SK-N-SH treated with all-trans-retinoic acid at 6 μM for 48 hours (cell line): ENCODE data around the gene NCK2.

Source experiments
- ATAC-seq: fragments of 200-7000 bp; cut with Tn5 transposase; 3 replicates; pipeline ENCODE4 v1.9.1; 2020; ENCODE audit warnings: mild to moderate bottlenecking, moderate library complexity
- ARNTL ChIP-seq: fragments of 450-650 bp; formaldehyde crosslinking; IDR thresholded peaks from 2 replicates; pipeline ENCODE4 v1.5.0; 2020; ENCODE audit warnings: low read depth, mild to moderate bottlenecking, moderate library complexity, borderline replicate concordance
- BACH2 ChIP-seq: fragments of 250-450 bp; sonication (Bioruptor Pico); IDR thresholded peaks from 2 replicates; pipeline ENCODE4 v1.9.0; 2021; ENCODE audit warnings: mild to moderate bottlenecking, borderline replicate concordance
- CREB5 ChIP-seq: fragments of 250-450 bp; sonication (Bioruptor Pico); IDR thresholded peaks from 2 replicates; pipeline ENCODE4 v1.5.1; 2020; ENCODE audit warnings: low read depth, mild to moderate bottlenecking, moderate library complexity
- CSRNP3 ChIP-seq: fragments of 250-450 bp; sonication (Bioruptor Pico); IDR thresholded peaks from 2 replicates; pipeline ENCODE4 v1.5.1; 2021; ENCODE audit warnings: mild to moderate bottlenecking, moderate library complexity
- GLIS3 ChIP-seq: fragments of 250-450 bp; sonication (Bioruptor Pico); IDR thresholded peaks from 2 replicates; pipeline ENCODE4 v1.5.0; 2020; ENCODE audit warnings: mild to moderate bottlenecking, moderate library complexity
- ISL1 ChIP-seq: fragments of 250-450 bp; sonication (Bioruptor Pico); IDR thresholded peaks from 2 replicates; pipeline ENCODE4 v2.1.2; 2022; ENCODE audit warnings: mild to moderate bottlenecking, moderate library complexity
- OSR1 ChIP-seq: fragments of 250-450 bp; sonication (Bioruptor Pico); IDR thresholded peaks from 2 replicates; pipeline ENCODE4 v1.8.0; 2022; ENCODE audit warnings: moderate library complexity, mild to moderate bottlenecking, inconsistent platforms
- PATZ1 ChIP-seq: fragments of 250-450 bp; sonication (Bioruptor Pico); IDR thresholded peaks from 2 replicates; pipeline ENCODE4 v1.8.0; 2020; ENCODE audit warnings: mild to moderate bottlenecking, moderate library complexity, borderline replicate concordance
- POU6F1 ChIP-seq: fragments of 250-450 bp; sonication (Bioruptor Pico); IDR thresholded peaks from 2 replicates; pipeline ENCODE4 v1.8.0; 2021; ENCODE audit warnings: low read depth, mild to moderate bottlenecking, moderate library complexity, borderline replicate concordance
- PPARA ChIP-seq: fragments of 250-450 bp; sonication (Bioruptor Pico); IDR thresholded peaks from 2 replicates; pipeline ENCODE4 v1.5.0; 2020; ENCODE audit warnings: mild to moderate bottlenecking, borderline replicate concordance
- RARB ChIP-seq: fragments of 250-450 bp; sonication (Bioruptor Pico); IDR thresholded peaks from 2 replicates; pipeline ENCODE4 v1.8.0; 2021; ENCODE audit warnings: mild to moderate bottlenecking, moderate library complexity
- SNAI2 ChIP-seq: fragments of 250-450 bp; sonication (Bioruptor Pico); IDR thresholded peaks from 2 replicates; pipeline ENCODE4 v1.5.0; 2020; ENCODE audit warnings: mild to moderate bottlenecking, moderate library complexity
- TCF4 ChIP-seq: fragments of 250-450 bp; sonication (Bioruptor Pico); IDR thresholded peaks from 2 replicates; pipeline ENCODE4 v1.8.0; 2021; ENCODE audit warnings: mild to moderate bottlenecking, moderate library complexity, borderline replicate concordance
- TOX ChIP-seq: fragments of 250-450 bp; sonication (Bioruptor Pico); IDR thresholded peaks from 2 replicates; pipeline ENCODE4 v1.8.0; 2021; ENCODE audit warnings: mild to moderate bottlenecking, moderate library complexity, borderline replicate concordance
- TSHZ2 ChIP-seq: fragments of 250-450 bp; sonication (Bioruptor Pico); IDR thresholded peaks from 2 replicates; pipeline ENCODE4 v1.5.0; 2020; ENCODE audit warnings: mild to moderate bottlenecking, moderate library complexity
- ZC3H10 ChIP-seq: fragments of 250-450 bp; sonication (Bioruptor Pico); IDR thresholded peaks from 2 replicates; pipeline ENCODE4 v1.5.1; 2021; ENCODE audit warnings: mild to moderate bottlenecking, moderate library complexity
- ZFP3 ChIP-seq: fragments of 250-450 bp; sonication (Bioruptor Pico); IDR thresholded peaks from 2 replicates; pipeline ENCODE4 v1.5.0; 2020; ENCODE audit warnings: mild to moderate bottlenecking, moderate library complexity
- ZFP30 ChIP-seq: fragments of 450-650 bp; formaldehyde crosslinking; IDR thresholded peaks from 2 replicates; pipeline ENCODE4 v1.5.0; 2022; ENCODE audit warnings: mild to moderate bottlenecking, moderate library complexity
- ZNF565 ChIP-seq: fragments of 450-650 bp; formaldehyde crosslinking; conservative IDR thresholded peaks from 2 replicates; pipeline ENCODE4 v1.5.0; 2020; ENCODE audit warnings: low read depth, mild to moderate bottlenecking, moderate library complexity
- ZNF70 ChIP-seq: fragments of 450-650 bp; formaldehyde crosslinking; IDR thresholded peaks from 2 replicates; pipeline ENCODE4 v1.5.0; 2020; ENCODE audit warnings: mild to moderate bottlenecking, moderate library complexity
- ZNF8 ChIP-seq: fragments of 450-650 bp; formaldehyde crosslinking; IDR thresholded peaks from 2 replicates; pipeline ENCODE4 v1.5.0; 2020; ENCODE audit warnings: mild to moderate bottlenecking, moderate library complexity

The NCK2 gene

GRCh38 chr2:105889046-105889445, 144.3 kb downstream of the NCK2 start:
- no peak for TF ChIP-seq SNAI2 (CRISPR knock-in tag)
- TF ChIP-seq ZNF70 (CRISPR knock-in tag) = no peak
- TF ChIP-seq PPARA (CRISPR knock-in tag) = no peak
- TF ChIP-seq POU6F1 = no peak
- no peak for TF ChIP-seq OSR1
- no peak for TF ChIP-seq TSHZ2
- no peak for TF ChIP-seq ARNTL (CRISPR knock-in tag)
- no peak for TF ChIP-seq CREB5 (CRISPR knock-in tag)
- TF ChIP-seq ZNF8 = no peak
- TF ChIP-seq TCF4 (CRISPR knock-in tag) = no peak
- TF ChIP-seq TOX (CRISPR knock-in tag) = no peak
- no peak for TF ChIP-seq GLIS3
- no peak for TF ChIP-seq BACH2
- no peak for TF ChIP-seq ZC3H10
- no peak for ATAC-seq

- TF ChIP-seq TSHZ2 (no peak), CSRNP3 (CRISPR knock-in tag) (no peak), GLIS3 (no peak), ISL1 (CRISPR knock-in tag) (no peak), BACH2 (no peak), ZNF565 (no peak), RARB (CRISPR knock-in tag) (no peak), ZNF70 (CRISPR knock-in tag) (no peak)
- TF ChIP-seq, all 23 proteins: peak for 0
- no peak for ATAC-seq
Measured at GRCh38 chr2:105890111-105890510, 145.4 kb downstream of the NCK2 start.

- ATAC-seq = no peak
- no peak for TF ChIP-seq BACH2
- TF ChIP-seq ZFP30 = no peak
- no peak for TF ChIP-seq ZNF70 (CRISPR knock-in tag)
- no peak for TF ChIP-seq ZFP3 (CRISPR knock-in tag)
- TF ChIP-seq ZNF8 = no peak
- no peak for TF ChIP-seq POU6F1
- TF ChIP-seq ZC3H10 = no peak
- no peak for TF ChIP-seq CSRNP3 (CRISPR knock-in tag)
- TF ChIP-seq PATZ1 = no peak
Measured at GRCh38 chr2:105890856-105891255, 146.1 kb downstream of the NCK2 start.
